H1 (cell line): ENCODE measurements around the gene MAN1C1.

Experiments
- CREB1 ChIP-seq: IDR thresholded peaks from 2 replicates; pipeline ENCODE4 v1.6.1; 2012; ENCODE audit warnings: inconsistent platforms
- POLR2A ChIP-seq, 2 experiments: IDR thresholded peaks; 1 replicate in 1 of 2; 2 replicates in 1 of 2; pipeline ENCODE4 v1.6.1; 2011; ENCODE audit warnings: low read depth in 2 of 2, low read length in 2 of 2, mild to moderate bottlenecking in 2 of 2; ENCODE audit errors: control extremely low read depth in 1 of 2
- TBP ChIP-seq: IDR thresholded peaks from 2 replicates; pipeline ENCODE4 v1.6.1; 2011; ENCODE audit warnings: low read depth, low read length, improper control_type of control experiment
- TF ChIP-seq, protein P1 (sequence below), 3 experiments: IDR thresholded peaks; 1 replicate in 2 of 3; 2 replicates in 1 of 3; pipeline versions ENCODE4 v1.5.1 to v1.6.1; 2011; ENCODE audit warnings: low read length in 3 of 3, mild to moderate bottlenecking in 3 of 3, inconsistent platforms in 2 of 3, low read depth in 1 of 3, moderate library complexity in 1 of 3; ENCODE audit not compliant: insufficient read depth in 1 of 3; ENCODE audit errors: control extremely low read depth in 1 of 3

- TF ChIP-seq POLR2A (IDR thresholded peaks at IDR 0.05; ENCODE audit: control extremely low read depth in 1 of 2, low read depth in 2 of 2, low read length in 2 of 2) (no peak), CREB1 (no peak), TBP (no peak)
- TF ChIP-seq, protein P1, sequence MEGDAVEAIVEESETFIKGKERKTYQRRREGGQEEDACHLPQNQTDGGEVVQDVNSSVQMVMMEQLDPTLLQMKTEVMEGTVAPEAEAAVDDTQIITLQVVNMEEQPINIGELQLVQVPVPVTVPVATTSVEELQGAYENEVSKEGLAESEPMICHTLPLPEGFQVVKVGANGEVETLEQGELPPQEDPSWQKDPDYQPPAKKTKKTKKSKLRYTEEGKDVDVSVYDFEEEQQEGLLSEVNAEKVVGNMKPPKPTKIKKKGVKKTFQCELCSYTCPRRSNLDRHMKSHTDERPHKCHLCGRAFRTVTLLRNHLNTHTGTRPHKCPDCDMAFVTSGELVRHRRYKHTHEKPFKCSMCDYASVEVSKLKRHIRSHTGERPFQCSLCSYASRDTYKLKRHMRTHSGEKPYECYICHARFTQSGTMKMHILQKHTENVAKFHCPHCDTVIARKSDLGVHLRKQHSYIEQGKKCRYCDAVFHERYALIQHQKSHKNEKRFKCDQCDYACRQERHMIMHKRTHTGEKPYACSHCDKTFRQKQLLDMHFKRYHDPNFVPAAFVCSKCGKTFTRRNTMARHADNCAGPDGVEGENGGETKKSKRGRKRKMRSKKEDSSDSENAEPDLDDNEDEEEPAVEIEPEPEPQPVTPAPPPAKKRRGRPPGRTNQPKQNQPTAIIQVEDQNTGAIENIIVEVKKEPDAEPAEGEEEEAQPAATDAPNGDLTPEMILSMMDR (IDR thresholded peaks at IDR 0.05; ENCODE audit: control extremely low read depth in 1 of 3, insufficient read depth in 1 of 3, low read depth in 1 of 3, low read length in 3 of 3), result no peak
Observed at GRCh38 chr1:25804964-25805862, 188.6 kb downstream of the MAN1C1 start.
